Hypothalamus (tissue), 51 donors: ENCODE measurements around the gene PRKD1.

Source experiments
- DNase-seq, 51 donors: peaks; one replicate each; lab custom pipeline; 2025; lab: John Stamatoyannopoulos, UW

Gene PRKD1

DNA sequence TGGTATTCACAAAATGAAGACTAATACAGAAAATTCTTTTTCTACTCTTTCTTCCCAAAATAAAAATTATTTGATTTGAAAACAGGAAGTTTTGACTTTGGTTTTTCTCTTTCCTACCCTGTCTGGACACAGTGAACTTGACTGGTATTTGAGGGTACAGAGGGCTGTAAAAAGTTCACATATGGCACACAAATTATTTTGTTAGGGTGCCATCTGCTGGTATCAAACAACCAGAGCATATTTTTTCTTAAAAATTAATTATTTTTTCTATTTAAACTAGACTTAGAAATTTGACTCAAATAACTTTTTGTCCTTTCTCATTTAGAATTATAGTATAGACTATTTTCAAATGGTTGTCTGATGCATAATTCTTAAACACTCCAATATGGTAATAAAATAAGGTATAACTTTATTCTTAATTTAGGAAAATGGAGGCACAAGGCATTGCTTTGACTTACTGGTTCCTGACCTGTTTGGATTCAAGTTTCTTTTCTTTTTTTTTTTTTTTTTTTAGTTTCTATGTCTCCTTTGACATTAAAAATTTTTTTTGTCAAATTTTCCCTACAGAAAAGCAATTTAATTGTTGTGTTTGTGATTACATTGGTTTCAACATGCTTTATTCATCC is 390.6 kb downstream of the PRKD1 start:
- peak in 1 of 51 donors; percentile 12 for DNase-seq

DNA sequence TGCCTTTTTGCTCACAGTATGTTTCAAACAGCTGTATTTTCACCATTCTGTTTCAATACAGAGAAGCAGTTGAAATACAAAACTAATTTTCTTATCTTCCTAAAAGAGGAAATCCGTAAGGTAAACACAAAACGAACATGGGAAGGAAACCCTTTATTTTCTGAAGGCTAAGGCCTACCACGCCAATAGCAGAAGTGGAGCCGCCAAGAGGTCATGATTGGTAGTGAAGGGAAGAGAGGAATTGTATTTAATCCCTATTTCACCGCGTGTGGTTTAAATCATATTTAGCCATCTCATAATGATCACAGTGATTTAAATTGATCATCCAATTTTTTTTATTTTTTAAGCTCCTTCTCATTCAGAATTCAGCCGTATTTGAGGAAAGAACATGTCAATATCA is 398.2 kb downstream of the PRKD1 start:
- no peak for DNase-seq

DNA sequence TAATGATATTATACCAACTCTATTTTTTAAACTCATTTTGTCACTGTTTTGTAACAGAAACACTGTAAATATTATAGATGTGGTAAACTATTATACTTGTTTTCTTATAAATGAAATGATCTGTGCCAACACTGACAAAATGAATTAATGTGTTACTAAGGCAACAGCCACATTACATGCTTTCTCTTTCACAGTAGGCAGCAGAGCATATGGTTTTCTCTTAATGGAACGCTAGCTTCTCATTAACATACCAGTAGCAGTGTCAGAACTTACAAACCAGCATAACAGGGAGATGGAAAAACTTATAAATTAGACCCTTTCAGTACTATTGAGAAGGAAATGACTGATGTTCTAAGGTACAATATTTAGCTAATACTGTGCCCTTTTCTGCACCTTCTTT is 398.8 kb downstream of the PRKD1 start:
- DNase-seq = no peak

DNA sequence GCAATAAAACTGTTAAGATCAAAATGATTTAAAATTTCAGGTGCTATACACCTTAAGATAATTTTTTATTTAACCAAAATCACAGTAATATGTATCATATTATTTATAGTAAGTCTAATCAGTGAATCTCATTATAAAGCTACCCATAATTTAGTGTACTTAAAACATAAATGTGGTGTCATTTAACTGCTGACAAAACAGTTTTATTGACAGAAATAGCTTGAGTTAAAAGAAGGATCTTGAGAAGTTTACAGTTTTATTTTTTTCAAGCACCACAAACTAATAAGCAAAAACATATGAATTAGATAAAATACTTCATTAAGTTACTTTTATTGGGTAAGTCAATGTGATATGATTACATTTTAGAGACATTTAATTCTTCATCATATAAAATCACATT is 400.4 kb downstream of the PRKD1 start:
- no peak for DNase-seq
